HEK293T (cell line): ENCODE measurements around the gene DMRT3.

Experiments
- CTCF ChIA-PET: fragments of 350-600 bp; formaldehyde crosslinking; extraction: SDS; loops from one replicate; lab custom pipeline; 2021; ENCODE audit warnings: antibody characterized with exemption, inconsistent platforms; lab: Yijun Ruan, JAX
- POLR2A ChIA-PET: fragments of 350-600 bp; formaldehyde crosslinking; extraction: SDS; loops from one replicate; lab custom pipeline; 2020; ENCODE audit warnings: antibody characterized with exemption, inconsistent platforms; lab: Yijun Ruan, JAX
- DNase-seq: peaks from one replicate; pipeline ENCODE4 v3.0.0; 2012; ENCODE audit warnings: mixed read lengths; ENCODE audit errors: extremely low spot score
- ARNT ChIP-seq: fragments of 450-650 bp; IDR thresholded peaks from 2 replicates; pipeline ENCODE4 v1.6.1; 2017; ENCODE audit warnings: mild to moderate bottlenecking
- BHLHE40 ChIP-seq: fragments of 450-650 bp; IDR thresholded peaks from 2 replicates; pipeline ENCODE4 v1.6.1; 2016; ENCODE audit warnings: mild to moderate bottlenecking, moderate library complexity, borderline replicate concordance
- CTBP1 ChIP-seq: fragments of 450-650 bp; IDR thresholded peaks from 2 replicates; pipeline ENCODE4 v1.6.1; 2016; ENCODE audit warnings: borderline replicate concordance
- ELF4 ChIP-seq: fragments of 450-650 bp; IDR thresholded peaks from 2 replicates; pipeline ENCODE4 v1.6.1; 2017; ENCODE audit warnings: antibody characterized with exemption
- FOXA1 ChIP-seq: fragments of 450-650 bp; IDR thresholded peaks from 2 replicates; pipeline ENCODE4 v1.6.1; 2016; ENCODE audit warnings: mild to moderate bottlenecking
- FOXK2 ChIP-seq: fragments of 450-650 bp; IDR thresholded peaks from 2 replicates; pipeline ENCODE4 v1.6.1; 2016; ENCODE audit warnings: mild to moderate bottlenecking
- FOXM1 ChIP-seq: fragments of 450-650 bp; IDR thresholded peaks from 2 replicates; pipeline ENCODE4 v1.6.1; 2017; ENCODE audit warnings: mild to moderate bottlenecking, borderline replicate concordance
- HDGF ChIP-seq: fragments of 450-650 bp; IDR thresholded peaks from 2 replicates; pipeline ENCODE4 v1.6.1; 2017; ENCODE audit warnings: antibody characterized with exemption, borderline replicate concordance
- L3MBTL2 ChIP-seq: fragments of 450-650 bp; conservative IDR thresholded peaks from 2 replicates; pipeline ENCODE4 v1.6.1; 2016; ENCODE audit warnings: mild to moderate bottlenecking
- LEF1 ChIP-seq: fragments of 450-650 bp; IDR thresholded peaks from 2 replicates; pipeline ENCODE4 v1.6.1; 2017; ENCODE audit warnings: mild to moderate bottlenecking, borderline replicate concordance
- NFRKB ChIP-seq: fragments of 450-650 bp; IDR thresholded peaks from 2 replicates; pipeline ENCODE4 v1.6.1; 2016; ENCODE audit warnings: mild to moderate bottlenecking, moderate library complexity
- PKNOX1 ChIP-seq: fragments of 450-650 bp; IDR thresholded peaks from 2 replicates; pipeline ENCODE4 v1.6.1; 2016
- SP1 ChIP-seq: fragments of 450-650 bp; IDR thresholded peaks from 2 replicates; pipeline ENCODE4 v1.6.1; 2017
- SUZ12 ChIP-seq: fragments of 450-650 bp; IDR thresholded peaks from 2 replicates; pipeline ENCODE4 v1.6.1; 2016; ENCODE audit warnings: mild to moderate bottlenecking
- TARDBP ChIP-seq: fragments of 450-650 bp; IDR thresholded peaks from 2 replicates; pipeline ENCODE4 v1.6.1; 2016
- ZNF384 ChIP-seq: fragments of 450-650 bp; IDR thresholded peaks from 2 replicates; pipeline ENCODE4 v1.6.1; 2016

Gene DMRT3

DNA sequence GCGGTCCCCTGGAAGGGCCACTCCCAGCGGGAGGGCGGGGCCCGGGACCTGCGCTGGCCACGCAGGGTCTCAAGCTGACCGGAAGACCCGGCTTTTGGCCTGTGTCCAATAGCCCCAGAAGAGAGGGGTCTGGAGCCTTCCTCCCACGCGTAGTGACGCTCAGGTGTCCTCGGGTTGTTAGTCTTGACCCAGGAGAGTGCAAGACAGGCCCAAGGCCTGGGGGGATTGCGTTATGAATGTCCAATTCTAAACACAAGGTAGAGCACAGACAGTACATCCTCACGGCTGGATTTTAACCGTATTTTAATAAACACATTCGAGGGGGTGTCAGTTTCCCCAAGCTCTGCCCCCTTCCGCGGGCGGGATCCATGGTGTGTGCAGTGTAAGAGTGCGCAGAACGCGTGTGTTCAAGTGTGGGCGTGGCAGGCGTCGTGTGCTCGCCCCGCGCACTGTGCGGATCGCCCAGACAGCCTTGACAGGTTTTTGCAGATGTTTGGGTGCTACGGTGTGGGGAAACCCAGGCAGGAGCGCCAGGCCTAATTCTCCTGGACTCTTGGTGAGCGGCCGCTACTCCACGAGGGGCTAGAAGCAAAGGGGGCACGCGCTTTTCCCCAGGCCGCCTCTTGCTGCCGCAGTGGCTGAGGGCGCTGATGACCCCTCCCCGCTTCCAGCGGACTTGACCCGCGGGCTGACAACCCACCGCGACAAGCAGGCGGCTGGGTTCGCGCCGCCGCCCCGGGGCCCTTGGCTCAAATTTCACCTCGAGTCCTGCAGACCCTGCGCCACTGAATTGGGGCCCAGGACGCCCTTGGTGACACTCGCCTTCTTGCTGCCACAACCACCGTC lies 6.1 kb upstream of the DMRT3 start:
- TF ChIP-seq FOXM1 (no peak), NFRKB (no peak), HDGF (no peak), LEF1 (no peak), ARNT (no peak), PKNOX1 (no peak), SP1 (no peak), L3MBTL2 (no peak), ELF4 (no peak), FOXA1 (no peak), SUZ12 (no peak), FOXK2 (no peak), ZNF384 (no peak), BHLHE40 (no peak), CTBP1 (no peak), TARDBP (no peak)
- DNase-seq, result no peak
- CTCF ChIA-PET, result no interaction called here
- POLR2A ChIA-PET, result no interaction called here

GRCh38 chr9:971901-972500 lies 4.5 kb upstream of the DMRT3 start:
- ChIA-PET POLR2A (no interaction called here), CTCF (no interaction called here)
- no peak for DNase-seq
- no peak for TF ChIP-seq FOXM1
- TF ChIP-seq ZNF384, result no peak
- TF ChIP-seq SP1, result no peak
- no peak for TF ChIP-seq LEF1
- no peak for TF ChIP-seq SUZ12
- no peak for TF ChIP-seq FOXK2
- TF ChIP-seq NFRKB, result no peak
- no peak for TF ChIP-seq CTBP1
- no peak for TF ChIP-seq HDGF
- no peak for TF ChIP-seq ARNT
- no peak for TF ChIP-seq L3MBTL2
- TF ChIP-seq PKNOX1, result no peak
- TF ChIP-seq BHLHE40, result no peak
- no peak for TF ChIP-seq FOXA1
- no peak for TF ChIP-seq ELF4

DNA sequence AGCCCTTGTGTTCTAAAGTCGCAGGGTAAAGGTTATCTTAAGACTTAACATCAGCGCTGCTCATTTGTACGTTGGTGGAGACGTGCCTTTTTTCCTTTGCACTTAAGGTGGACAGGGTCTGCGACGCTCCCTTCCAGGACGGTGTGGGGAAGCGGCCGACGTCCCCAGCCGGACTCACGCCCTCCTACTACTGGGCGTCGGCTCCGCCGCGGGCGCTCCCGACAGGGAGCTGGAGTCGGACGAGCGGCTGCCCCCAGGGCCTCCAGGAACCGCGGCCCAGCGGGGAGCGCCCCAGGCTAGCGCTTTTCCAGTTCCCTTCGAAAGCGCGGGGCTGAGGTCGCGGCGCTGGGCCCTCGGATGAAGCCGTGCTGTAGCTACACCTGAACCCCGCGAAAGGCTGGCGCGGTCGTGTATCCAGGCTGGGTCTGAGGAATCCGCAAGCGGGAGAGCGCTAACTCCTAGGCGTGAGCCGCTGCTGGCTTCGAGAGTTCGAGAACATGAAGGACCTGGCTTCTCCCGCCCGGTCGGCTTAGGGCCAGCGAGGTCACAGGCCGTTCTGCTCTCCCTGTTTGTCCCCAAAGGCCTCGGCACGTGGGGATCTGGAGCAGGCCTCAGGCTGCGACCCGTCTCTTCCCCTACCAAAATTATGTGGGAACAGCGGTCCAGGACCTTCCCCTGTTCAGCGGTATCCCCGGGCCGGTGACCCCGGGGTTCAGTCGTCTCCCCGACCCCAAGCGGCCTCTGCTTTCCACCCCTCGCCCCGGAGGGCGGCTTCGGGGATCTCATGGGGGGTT lies 3.8 kb upstream of the DMRT3 start:
- ChIA-PET POLR2A (no interaction called here), CTCF (no interaction called here)
- TF ChIP-seq FOXK2 (no peak), PKNOX1 (no peak), TARDBP (no peak), ELF4 (no peak), FOXA1 (no peak), FOXM1 (no peak), LEF1 (no peak), HDGF (no peak), L3MBTL2 (no peak), NFRKB (no peak), SUZ12 (no peak), BHLHE40 (no peak), CTBP1 (no peak), SP1 (no peak), ZNF384 (no peak), ARNT (no peak)
- DNase-seq, result no peak

GRCh38 chr9:973295-973834 lies 3.1 kb upstream of the DMRT3 start:
- ChIA-PET POLR2A (no interaction called here), CTCF (no interaction called here)
- TF ChIP-seq FOXM1, result no peak
- TF ChIP-seq NFRKB, result no peak
- TF ChIP-seq HDGF, result no peak
- no peak for TF ChIP-seq L3MBTL2
- no peak for TF ChIP-seq CTBP1
- no peak for TF ChIP-seq SP1
- TF ChIP-seq SUZ12, result no peak
- no peak for TF ChIP-seq FOXK2
- TF ChIP-seq ELF4, result no peak
- no peak for TF ChIP-seq PKNOX1
- no peak for TF ChIP-seq ARNT
- TF ChIP-seq LEF1, result no peak
- DNase-seq, result no peak
